ENCODE results near the gene DMXL1.

- TF ChIP-seq POLR2AphosphoS5 (IDR thresholded peaks at IDR 0.05) (no peak), CTCF (IDR thresholded peaks at IDR 0.05) (no peak)
Observed at GRCh38 chr5:119292701-119293515, 222.0 kb downstream of the DMXL1 start.

All from gastroesophageal sphincter (tissue), 3 donors.